NT2/D1 (cell line): ENCODE data around the gene RETREG3.

Source experiments
- SUZ12 ChIP-seq: IDR thresholded peaks from 2 replicates; pipeline ENCODE4 v1.6.1; 2011; ENCODE audit not compliant: insufficient read length, insufficient read depth; ENCODE audit errors: extremely low read depth
- YY1 ChIP-seq: IDR thresholded peaks from 2 replicates; pipeline ENCODE4 v1.6.1; 2011; ENCODE audit not compliant: insufficient read length, insufficient read depth
- ZNF274 ChIP-seq: IDR thresholded peaks from 2 replicates; pipeline ENCODE4 v1.6.1; 2011; ENCODE audit warnings: mild to moderate bottlenecking, low read depth, low read length

DNA sequence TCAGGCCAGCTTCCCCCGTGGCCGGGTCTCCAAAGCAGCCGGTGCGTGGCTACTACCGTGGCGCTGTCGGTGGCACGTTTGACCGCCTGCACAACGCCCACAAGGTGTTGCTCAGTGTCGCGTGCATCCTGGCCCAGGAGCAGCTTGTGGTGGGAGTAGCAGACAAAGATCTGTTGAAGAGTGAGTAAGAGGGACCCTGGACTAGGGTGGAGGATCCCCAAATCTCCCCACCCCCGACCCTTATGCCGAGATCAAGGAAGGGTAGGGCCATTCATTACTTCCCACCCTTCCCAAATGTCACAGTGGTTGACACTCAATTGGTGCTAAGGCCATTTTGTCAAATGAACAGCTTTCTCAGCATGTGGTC lies 46.0 kb downstream of the RETREG3 start:
- TF ChIP-seq SUZ12 (no peak), ZNF274 (no peak), YY1 (no peak)
